WTC11 (cell line): Measurements from ENCODE around the gene RPP14. TPM values are rescaled to one million over a fixed set of nuclear protein-coding genes. Genes with fewer than 3 reads are reported as not detected.

Experiments used
- GABPB1 ChIP-seq: sonication (generic); formaldehyde crosslinking; IDR thresholded peaks from 2 replicates; pipeline ENCODE4 v1.8.1; 2023; ENCODE audit warnings: mild to moderate bottlenecking, missing genetic modification reagents
- total RNA-seq: library from RNA; stranded (reverse); gene quantifications from 3 replicates; pipeline ENCODE4 v1.2.3, GENCODE V29; 2021

Gene RPP14
- total RNA-seq, 1 experiment from 2014 or later: 17.9 TPM

DNA sequence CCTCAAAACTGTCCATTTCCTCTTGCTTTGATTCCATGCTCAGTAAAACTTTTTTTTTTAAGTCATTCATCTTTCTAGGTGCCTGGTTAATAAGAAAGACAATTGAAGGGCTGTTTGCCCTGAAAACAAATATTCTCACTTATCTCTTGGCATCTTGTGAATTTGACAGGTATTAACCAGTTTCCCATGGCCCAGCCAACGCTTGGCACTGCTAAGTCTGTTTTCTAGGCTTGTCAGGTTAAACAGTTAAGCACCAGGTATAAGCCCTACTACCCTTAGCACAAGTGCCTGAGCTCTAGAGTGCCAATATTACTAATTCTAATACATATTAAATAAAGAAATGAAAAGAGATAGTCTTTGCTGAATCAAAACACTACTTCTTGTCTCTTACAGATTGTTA, 63.0 kb downstream of the RPP14 start (continued):
- TF ChIP-seq GABPB1: no peak

Other genes with a start within 250 kb of the RPP14 start
- gene DNASE1L3, start 95.3 kb upstream of the RPP14 start, total RNA-seq: not detected in 3 replicates
- gene ABHD6, start 68.5 kb upstream of the RPP14 start, total RNA-seq: 5.4 to 6.5 TPM (median 6.3 TPM) in 3 replicates
- 9.9 to 14.5 TPM (median 11.4 TPM) in 3 replicates for gene HTD2, start 275 bp downstream of the RPP14 start, total RNA-seq
- gene PXK, start 26.6 kb downstream of the RPP14 start, total RNA-seq: 6.6 to 9.4 TPM (median 6.9 TPM) in 3 replicates
- 121 to 131 TPM (median 123 TPM) in 3 replicates for gene PDHB, start 127.6 kb downstream of the RPP14 start, total RNA-seq
- 15.2 to 16.4 TPM (median 15.5 TPM) in 3 replicates for gene KCTD6, start 185.9 kb downstream of the RPP14 start, total RNA-seq
- gene ACOX2, start 230.9 kb downstream of the RPP14 start, total RNA-seq: 1.1 to 1.8 TPM (median 1.1 TPM) in 3 replicates